Islet of Langerhans (tissue), 1 donor: Measurements from ENCODE around the gene ARMC9.

Experiments used
- FAIRE-seq: peaks from one replicate; lab custom pipeline; 2011; peaks lifted over from hg19 to GRCh38; lab: Jason Lieb, UNC

ARMC9 gene

DNA sequence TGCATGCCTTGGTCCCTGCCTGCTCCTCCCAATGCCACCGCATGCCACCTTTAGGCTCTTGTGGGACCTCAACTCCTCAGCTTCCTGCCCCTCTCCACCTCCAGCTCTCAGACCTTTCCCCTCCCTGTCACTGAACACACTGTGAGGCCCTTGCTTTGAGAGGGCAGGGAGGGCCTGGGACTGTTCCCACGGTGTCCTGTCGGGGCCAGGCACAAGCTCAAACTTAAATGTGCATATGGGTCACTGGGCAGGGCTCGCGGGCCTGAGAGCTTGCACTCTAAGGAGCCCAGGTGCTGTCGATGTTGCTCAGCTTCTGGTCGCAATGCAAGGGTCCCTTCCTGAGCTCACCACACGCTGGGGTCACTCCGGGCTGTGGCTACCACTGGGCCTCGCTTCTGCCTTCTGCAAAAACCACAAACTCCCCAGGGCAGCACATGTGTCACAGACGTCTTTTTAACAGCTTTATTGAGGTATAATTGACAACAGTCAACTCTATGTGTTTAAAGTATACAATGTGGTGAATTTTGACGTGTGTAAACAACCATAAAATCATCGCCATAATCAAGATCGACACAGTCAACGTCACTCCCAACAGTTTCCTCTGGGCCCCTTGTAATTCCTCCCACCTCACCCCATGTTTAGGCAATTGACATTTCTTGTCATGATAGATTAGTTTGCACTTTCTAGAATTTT, 185.1 kb downstream of the ARMC9 start:
- FAIRE-seq: no peak

DNA sequence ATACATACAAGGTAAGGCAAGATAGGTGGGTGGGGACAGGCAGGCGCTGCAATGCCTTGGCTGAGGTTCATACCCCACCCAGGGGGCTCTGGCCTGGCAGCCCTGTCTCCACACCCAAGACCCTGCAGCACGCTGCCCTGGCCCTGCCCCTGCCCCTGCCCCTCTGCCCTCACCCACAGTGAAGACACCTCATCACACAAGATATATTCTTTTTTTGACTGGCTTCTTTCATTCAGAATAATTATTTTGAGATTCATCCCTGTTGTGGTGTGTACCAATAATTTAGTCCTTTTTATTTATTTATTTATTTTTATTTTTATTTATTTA, 185.6 kb downstream of the ARMC9 start:
- no peak for FAIRE-seq

DNA sequence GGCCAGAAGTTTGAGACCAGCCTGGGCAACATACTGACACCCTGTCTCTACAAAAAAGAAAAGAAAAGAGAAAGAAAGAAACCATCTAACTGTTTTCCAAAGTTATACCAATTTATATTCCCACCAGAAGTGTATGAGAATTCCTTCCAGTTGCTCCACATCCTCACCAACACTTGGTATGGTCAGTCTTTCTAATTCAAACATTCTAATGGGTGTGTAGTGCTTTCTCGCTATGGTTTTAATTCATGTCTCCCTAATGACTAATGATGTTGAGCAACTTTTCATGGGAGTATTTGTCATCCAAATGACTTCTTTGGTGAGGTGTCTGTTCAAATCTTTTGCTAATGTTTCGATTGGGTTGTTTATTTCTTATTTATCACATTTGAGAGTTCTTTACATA, 186.5 kb downstream of the ARMC9 start:
- FAIRE-seq: no peak

GRCh38 chr2:231385429-231385828, 187.0 kb downstream of the ARMC9 start:
- no peak for FAIRE-seq

- FAIRE-seq: no peak
Measured at GRCh38 chr2:231386446-231386845, 188.0 kb downstream of the ARMC9 start.

GRCh38 chr2:231387904-231388724, 189.7 kb downstream of the ARMC9 start:
- FAIRE-seq: no peak

GRCh38 chr2:231388725-231389346, 190.4 kb downstream of the ARMC9 start:
- no peak for FAIRE-seq

GRCh38 chr2:231390667-231391066, 192.2 kb downstream of the ARMC9 start:
- FAIRE-seq: no peak

GRCh38 chr2:231391981-231392380, 193.6 kb downstream of the ARMC9 start:
- no peak for FAIRE-seq

DNA sequence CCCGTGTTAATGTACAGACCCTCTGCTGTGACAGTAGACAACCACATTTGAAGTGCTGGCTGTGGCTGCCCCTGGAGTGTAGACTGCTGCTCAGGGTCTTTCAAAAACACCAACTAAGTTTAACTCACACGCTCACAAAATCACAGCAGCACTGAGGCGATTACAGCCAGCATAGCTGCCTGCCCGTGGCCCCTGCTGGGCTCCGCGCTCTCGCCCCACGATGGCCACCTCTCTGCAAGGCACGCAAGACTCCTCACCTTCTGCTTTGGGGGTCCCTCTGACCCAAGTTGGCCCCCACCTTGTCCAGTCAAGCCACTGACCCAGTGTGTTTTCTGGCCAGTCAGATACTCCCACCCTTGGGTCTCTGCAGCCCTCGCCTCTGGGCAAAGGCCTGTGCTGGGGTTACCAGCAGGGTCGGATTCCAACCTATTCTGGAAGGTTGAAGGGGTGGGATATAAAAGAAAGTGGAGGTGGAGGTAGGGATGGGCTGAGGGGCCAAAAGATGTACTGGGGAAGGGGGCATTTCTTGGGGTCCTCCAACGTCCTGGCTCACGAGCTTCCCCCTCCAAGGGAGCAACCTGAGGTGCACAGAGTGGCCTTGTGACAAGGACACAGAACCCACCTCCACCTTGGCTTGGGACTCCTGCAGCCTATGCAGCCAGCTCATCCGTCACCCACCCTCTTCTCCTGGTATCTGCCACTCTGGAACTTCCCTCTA, 194.2 kb downstream of the ARMC9 start:
- FAIRE-seq: no peak

DNA sequence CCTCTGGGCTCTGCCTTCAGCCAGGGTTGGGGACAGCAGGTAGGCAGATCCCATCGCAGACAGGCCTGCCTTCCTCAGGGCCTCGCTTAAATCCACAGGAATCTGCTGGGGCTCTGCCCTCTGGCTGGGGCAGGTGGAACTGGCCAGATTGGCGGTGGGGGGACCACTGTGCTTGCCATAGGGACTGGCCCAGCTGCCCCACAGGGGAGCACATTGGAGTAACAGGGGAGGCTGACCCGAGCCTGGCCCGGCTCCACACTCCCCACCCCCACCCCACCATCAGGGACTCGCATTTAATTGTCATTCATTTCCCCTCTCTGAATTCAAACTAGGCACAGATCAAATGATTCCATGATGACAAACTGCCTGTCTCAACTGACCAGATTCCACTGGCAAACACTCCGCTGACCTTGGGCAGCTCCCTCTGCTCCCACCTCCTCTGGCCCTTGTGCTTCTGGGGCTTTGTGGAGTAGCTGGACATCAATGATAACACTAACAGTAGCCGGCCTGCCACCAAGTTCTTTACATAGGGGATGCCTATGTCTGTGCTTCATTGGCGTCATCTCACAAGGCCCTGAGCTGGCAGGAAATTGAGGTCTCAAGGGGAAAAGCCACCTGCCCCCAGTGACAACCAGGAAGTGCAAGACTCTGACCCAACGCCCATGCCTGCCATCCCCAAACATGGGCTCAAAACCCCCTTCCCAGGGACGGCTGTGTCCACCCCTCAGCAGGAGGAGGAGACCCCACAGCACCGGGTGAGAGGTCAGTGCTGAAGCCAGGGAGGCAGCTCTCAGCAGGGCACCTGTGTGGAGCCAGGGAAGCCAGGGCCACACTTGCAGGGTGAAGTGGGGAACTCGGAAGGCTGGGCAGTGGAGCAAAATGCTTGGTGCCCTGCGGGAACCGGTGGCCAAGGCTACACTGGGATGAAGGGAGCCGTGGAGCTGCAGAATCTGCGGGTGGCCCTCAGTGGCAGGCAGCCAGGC, 195.0 kb downstream of the ARMC9 start:
- no peak for FAIRE-seq

GRCh38 chr2:231394211-231395141, 196.0 kb downstream of the ARMC9 start:
- no peak for FAIRE-seq

- FAIRE-seq: no peak
Measured at GRCh38 chr2:231395188-231396057, 197.0 kb downstream of the ARMC9 start, which contains the start of gene B3GNT7. Gene B3GNT7 (plus strand): TSS chr2:231395710. CDS start chr2:231395804, 94 bp downstream.

DNA sequence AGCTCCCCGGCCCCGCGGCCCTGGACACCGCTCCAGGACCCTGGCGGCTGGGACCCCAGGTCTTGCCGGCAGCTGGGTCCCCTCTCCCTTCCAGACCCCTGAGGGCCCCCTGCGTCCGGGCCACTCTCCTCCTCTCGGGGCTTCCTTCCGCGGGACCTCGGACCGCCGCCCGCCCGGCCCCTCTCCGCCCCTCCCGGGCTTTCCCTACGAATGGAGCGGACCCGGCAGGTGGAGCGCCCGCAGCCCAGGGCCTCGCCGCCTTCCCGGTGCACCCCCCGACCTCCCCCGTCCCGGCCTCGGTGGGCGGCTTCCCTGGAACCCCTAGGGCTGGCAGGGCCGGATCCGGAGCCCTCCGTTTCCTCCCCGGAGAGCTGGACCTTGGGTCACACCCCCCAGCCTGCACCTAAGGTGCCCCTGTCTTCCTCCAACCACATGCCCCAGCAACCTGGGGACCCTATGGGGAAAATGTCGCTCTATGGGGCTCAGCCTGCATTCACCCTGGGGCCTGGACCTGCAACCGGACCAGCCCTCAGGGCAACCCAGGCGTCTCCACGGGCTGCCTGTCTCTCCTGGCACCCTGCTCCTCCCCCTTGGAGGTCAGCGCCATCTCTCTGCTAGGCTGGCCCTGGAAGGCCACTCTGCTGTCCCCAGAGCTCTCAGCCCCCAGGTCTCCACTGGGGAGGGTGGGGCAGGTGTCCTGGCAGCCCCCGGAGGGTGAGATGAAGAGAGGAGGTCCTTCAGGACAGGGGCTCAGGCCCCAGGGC, 197.8 kb downstream of the ARMC9 start:
- FAIRE-seq: no peak

- no peak for FAIRE-seq
Measured at GRCh38 chr2:231397011-231397927, 198.8 kb downstream of the ARMC9 start.

DNA sequence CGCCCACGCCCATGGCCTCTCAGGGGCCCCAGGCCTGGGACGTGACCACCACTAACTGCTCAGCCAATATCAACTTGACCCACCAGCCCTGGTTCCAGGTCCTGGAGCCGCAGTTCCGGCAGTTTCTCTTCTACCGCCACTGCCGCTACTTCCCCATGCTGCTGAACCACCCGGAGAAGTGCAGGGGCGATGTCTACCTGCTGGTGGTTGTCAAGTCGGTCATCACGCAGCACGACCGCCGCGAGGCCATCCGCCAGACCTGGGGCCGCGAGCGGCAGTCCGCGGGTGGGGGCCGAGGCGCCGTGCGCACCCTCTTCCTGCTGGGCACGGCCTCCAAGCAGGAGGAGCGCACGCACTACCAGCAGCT, 199.5 kb downstream of the ARMC9 start:
- FAIRE-seq: no peak

- no peak for FAIRE-seq
Measured at GRCh38 chr2:231398585-231398984, 200.2 kb downstream of the ARMC9 start.
